Activated CD8-positive, alpha-beta T cell treated with anti-CD3 and anti-CD28 coated beads for 36 hours (primary cell): Measurements from ENCODE around the gene ETV6. TPM values are rescaled to one million over a fixed set of nuclear protein-coding genes. Genes with fewer than 3 reads are reported as not detected.

Source experiments
- ATAC-seq: fragments of 200-7000 bp; cut with Tn5 transposase; one replicate; pipeline ENCODE4 v1.10.0; 2021; ENCODE audit warnings: mild to moderate bottlenecking, moderate library complexity
- CTCF ChIA-PET: fragments of 350-600 bp; sonication (Branson Sonifier 250); formaldehyde crosslinking; loops from one replicate; lab custom pipeline; 2021; ENCODE audit warnings: antibody characterized with exemption; lab: Charles Lee
- POLR2A ChIA-PET: fragments of 350-600 bp; sonication (Branson Sonifier 250); formaldehyde crosslinking; loops from one replicate; lab custom pipeline; 2021; ENCODE audit warnings: antibody characterized with exemption; lab: Charles Lee
- DNase-seq: peaks from one replicate; pipeline ENCODE4 v3.0.0-alpha.2; 2020
- H3K27ac Mint-ChIP-seq: one replicate; pipeline ENCODE4 v1.8.0; 2021; ENCODE audit warnings: mild to moderate bottlenecking, mixed read lengths
- H3K27me3 Mint-ChIP-seq: one replicate; pipeline ENCODE4 v1.8.0; 2021; ENCODE audit warnings: mixed read lengths
- H3K36me3 Mint-ChIP-seq: one replicate; pipeline ENCODE4 v1.8.0; 2021; ENCODE audit warnings: low read depth, mixed read lengths
- H3K4me1 Mint-ChIP-seq: one replicate; pipeline ENCODE4 v1.8.0; 2021; ENCODE audit warnings: low read depth, mixed read lengths
- H3K4me3 Mint-ChIP-seq: one replicate; pipeline ENCODE4 v1.8.0; 2021; ENCODE audit warnings: mild to moderate bottlenecking, moderate library complexity, mixed read lengths
- H3K9me3 Mint-ChIP-seq: one replicate; pipeline ENCODE4 v1.8.0; 2021; ENCODE audit warnings: mixed read lengths
- intact Hi-C: fragments of 100-400 bp; cut with micrococcal nuclease; formaldehyde crosslinking; loops from one replicate; pipeline ENCODE4 v1.10.0; 2022
- total RNA-seq, 2 experiments: library from RNA; stranded (reverse); gene quantifications; one replicate each; pipeline ENCODE4 v1.2.3, GENCODE V29; 2021
- TF ChIP-seq, protein P1 (sequence below): fragments of 200-600 bp; IDR thresholded peaks from one replicate; pipeline ENCODE4 v1.8.0; 2022; ENCODE audit warnings: antibody characterized with exemption, mild to moderate bottlenecking

Gene ETV6
- total RNA-seq, 2 experiments from 2014 or later: 20.5 to 22.7 TPM

DNA sequence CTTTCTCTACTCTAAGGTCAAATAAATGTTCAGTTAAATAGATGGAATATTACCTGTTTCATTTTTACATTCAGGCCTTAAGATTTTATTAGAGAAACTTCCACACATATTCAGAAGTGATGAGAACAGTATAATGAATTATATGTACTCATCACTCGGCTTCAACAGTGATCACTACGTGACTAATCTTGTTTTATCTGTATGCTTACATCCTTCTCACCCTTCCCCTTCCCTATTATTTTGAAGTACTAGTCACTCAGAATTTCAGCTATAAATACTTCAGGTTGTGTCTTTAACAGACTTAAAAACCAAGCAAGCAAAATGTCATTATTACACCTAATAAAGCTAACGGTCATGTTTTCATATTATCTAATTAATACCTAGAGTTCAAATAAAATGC lies 34.9 kb downstream of the ETV6 start:
- ChIA-PET CTCF (interaction anchor here (1.4 kb wide), 1 partner anchor 10 kb away, joined by 7 read pairs; no protein-coding TSS in a partner anchor), POLR2A (interaction anchor here (1.3 kb wide), 1 partner anchor 19 kb away, joined by 4 read pairs; no protein-coding TSS in a partner anchor)
- Mint-ChIP-seq H3K27ac (no peak overlapping the region), H3K27me3 (no peaks in the 10 kb centered on the region), H3K9me3 (no peaks in the 10 kb centered on the region), H3K36me3 (peaks cover 12% of the 10 kb centered on the region), H3K4me1 (peaks cover 15% of the 10 kb centered on the region), H3K4me3 (no peak overlapping the region)
- DNase-seq: no peak
- ATAC-seq: no peak
- intact Hi-C loops: no loop called here
- TF ChIP-seq, protein P1, sequence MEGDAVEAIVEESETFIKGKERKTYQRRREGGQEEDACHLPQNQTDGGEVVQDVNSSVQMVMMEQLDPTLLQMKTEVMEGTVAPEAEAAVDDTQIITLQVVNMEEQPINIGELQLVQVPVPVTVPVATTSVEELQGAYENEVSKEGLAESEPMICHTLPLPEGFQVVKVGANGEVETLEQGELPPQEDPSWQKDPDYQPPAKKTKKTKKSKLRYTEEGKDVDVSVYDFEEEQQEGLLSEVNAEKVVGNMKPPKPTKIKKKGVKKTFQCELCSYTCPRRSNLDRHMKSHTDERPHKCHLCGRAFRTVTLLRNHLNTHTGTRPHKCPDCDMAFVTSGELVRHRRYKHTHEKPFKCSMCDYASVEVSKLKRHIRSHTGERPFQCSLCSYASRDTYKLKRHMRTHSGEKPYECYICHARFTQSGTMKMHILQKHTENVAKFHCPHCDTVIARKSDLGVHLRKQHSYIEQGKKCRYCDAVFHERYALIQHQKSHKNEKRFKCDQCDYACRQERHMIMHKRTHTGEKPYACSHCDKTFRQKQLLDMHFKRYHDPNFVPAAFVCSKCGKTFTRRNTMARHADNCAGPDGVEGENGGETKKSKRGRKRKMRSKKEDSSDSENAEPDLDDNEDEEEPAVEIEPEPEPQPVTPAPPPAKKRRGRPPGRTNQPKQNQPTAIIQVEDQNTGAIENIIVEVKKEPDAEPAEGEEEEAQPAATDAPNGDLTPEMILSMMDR: no peak

DNA sequence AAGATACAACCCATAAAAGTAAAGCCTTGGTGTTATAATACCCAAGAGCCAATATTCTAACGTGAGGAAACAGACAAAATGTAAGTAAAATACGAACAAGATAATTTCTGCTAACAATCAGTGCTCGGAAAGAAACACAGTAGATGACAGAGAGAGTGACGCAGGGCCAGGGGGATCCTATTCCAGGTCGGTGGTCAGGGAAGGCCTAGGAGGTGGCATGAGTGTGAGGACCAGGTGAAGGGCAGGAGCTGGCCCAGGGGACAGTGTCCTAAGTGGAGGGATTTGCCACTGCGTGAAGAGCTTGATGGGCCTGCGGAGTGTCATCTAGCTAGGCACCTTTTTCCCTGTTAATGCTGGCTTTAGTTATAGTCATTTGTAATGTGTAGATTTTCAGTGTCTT lies 35.3 kb downstream of the ETV6 start:
- peaks cover 16% of the 10 kb centered on the region for H3K4me1 Mint-ChIP-seq
- DNase-seq: no peak
- ChIA-PET POLR2A (interaction anchor here (1.3 kb wide), 1 partner anchor 19 kb away, joined by 4 read pairs; no protein-coding TSS in a partner anchor), CTCF (interaction anchor here (1.4 kb wide), 1 partner anchor 11 kb away, joined by 7 read pairs; no protein-coding TSS in a partner anchor)
- no peaks in the 10 kb centered on the region for H3K9me3 Mint-ChIP-seq
- H3K36me3 Mint-ChIP-seq: peaks cover 12% of the 10 kb centered on the region
- H3K27ac Mint-ChIP-seq: no peak overlapping the region
- TF ChIP-seq, protein P1: no peak
- ATAC-seq: no peak
- intact Hi-C loops: no loop called here
- H3K4me3 Mint-ChIP-seq: no peak overlapping the region
- no peaks in the 10 kb centered on the region for H3K27me3 Mint-ChIP-seq

DNA sequence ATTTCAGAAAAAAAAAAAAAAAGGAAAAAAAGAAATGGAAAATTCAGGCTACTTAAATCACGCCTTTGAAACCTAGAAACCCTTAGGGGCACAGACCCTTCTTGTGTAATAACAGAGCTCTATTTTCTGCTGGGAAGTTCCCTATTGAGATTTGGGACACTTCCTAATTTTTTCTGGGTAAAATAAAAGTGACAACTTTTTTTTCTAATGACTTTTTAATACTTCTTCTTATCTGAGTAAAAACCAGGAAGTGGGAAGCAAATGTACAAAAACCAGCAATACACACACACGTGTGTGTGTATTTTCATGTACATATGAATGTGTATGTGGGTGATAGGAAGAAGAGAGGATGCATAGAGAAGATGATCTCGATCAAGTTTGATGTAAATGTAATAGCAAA lies 35.8 kb downstream of the ETV6 start:
- intact Hi-C loops: no loop called here
- CTCF ChIA-PET: interaction anchor here (1.4 kb wide), 1 partner anchor 11 kb away, joined by 7 read pairs; no protein-coding TSS in a partner anchor
- no peak overlapping the region for H3K4me3 Mint-ChIP-seq
- H3K27me3 Mint-ChIP-seq: no peaks in the 10 kb centered on the region
- POLR2A ChIA-PET: interaction anchor here (1.3 kb wide), 1 partner anchor 20 kb away, joined by 4 read pairs; no protein-coding TSS in a partner anchor
- H3K4me1 Mint-ChIP-seq: peaks cover 20% of the 10 kb centered on the region
- no peaks in the 10 kb centered on the region for H3K9me3 Mint-ChIP-seq
- DNase-seq (no peak), ATAC-seq (no peak)
- TF ChIP-seq, protein P1: no peak
- no peak overlapping the region for H3K27ac Mint-ChIP-seq
- peaks cover 14% of the 10 kb centered on the region for H3K36me3 Mint-ChIP-seq

DNA sequence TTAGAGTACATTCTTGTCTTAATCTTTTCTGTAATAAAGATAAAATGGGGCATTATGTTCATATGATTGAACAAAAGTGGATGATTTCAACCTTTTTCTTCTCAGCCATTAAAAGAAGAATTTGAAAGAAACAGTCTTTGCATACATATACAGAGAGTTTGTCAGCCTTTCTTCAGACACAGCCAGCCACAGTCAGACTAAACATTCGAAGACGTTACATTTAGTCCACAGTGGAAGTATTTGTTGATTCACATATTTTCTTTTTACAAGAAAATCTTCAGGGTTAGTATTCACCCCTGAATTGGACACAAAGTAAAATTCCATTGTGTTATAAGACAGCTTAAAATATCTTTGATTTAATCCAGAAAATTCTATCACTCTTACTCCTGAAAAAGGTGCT lies 36.2 kb downstream of the ETV6 start:
- no peak for ATAC-seq
- no peak overlapping the region for H3K27ac Mint-ChIP-seq
- no peaks in the 10 kb centered on the region for H3K9me3 Mint-ChIP-seq
- TF ChIP-seq, protein P1: no peak
- ChIA-PET CTCF (interaction anchor here (1.0 kb wide), 1 partner anchor 11 kb away, joined by 3 read pairs; no protein-coding TSS in a partner anchor), POLR2A (interaction anchor here (1.3 kb wide), 1 partner anchor 20 kb away, joined by 4 read pairs; no protein-coding TSS in a partner anchor)
- no peak overlapping the region for H3K4me3 Mint-ChIP-seq
- H3K36me3 Mint-ChIP-seq: peaks cover 14% of the 10 kb centered on the region
- H3K4me1 Mint-ChIP-seq: peaks cover 20% of the 10 kb centered on the region
- no peak for DNase-seq
- intact Hi-C loops: no loop called here
- no peaks in the 10 kb centered on the region for H3K27me3 Mint-ChIP-seq

DNA sequence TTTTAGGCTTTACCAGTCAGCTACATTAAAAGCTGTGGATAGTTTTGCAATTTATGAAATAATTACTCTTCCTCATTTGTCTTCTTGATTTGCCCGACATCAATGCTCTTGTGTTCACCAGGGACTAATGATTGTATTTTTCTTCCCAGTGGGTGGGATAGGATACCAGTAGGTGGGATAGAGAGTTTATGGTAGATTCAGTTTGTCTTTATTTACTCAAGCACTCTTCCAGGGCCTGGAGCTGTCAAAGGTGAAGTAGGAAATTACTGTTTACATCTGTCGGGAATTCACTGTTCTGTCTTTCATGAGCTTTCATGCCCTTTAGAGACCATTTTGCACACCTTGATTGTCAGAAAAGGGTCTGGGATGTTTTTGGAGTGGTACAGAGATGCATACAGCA lies 36.6 kb downstream of the ETV6 start:
- peaks cover 20% of the 10 kb centered on the region for H3K4me1 Mint-ChIP-seq

More for the DNA sequence above, 36.6 kb downstream of the ETV6 start:
- no peaks in the 10 kb centered on the region for H3K27me3 Mint-ChIP-seq
- POLR2A ChIA-PET: no interaction called here
- H3K4me3 Mint-ChIP-seq: no peak overlapping the region
- intact Hi-C loops: no loop called here
- no peaks in the 10 kb centered on the region for H3K9me3 Mint-ChIP-seq
- CTCF ChIA-PET: interaction anchor here (1.0 kb wide), 1 partner anchor 11 kb away, joined by 3 read pairs; no protein-coding TSS in a partner anchor
- H3K36me3 Mint-ChIP-seq: peaks cover 14% of the 10 kb centered on the region
- TF ChIP-seq, protein P1: no peak
- no peak overlapping the region for H3K27ac Mint-ChIP-seq
- no peak for DNase-seq
- ATAC-seq: no peak
